ENCODE data around the gene FILIP1L. TPM values are rescaled to one million over a fixed set of nuclear protein-coding genes. Genes with fewer than 3 reads are reported as not detected.

FILIP1L gene
- total RNA-seq, 4 donors from 2014 or later, result 113 to 149 (median 122) TPM

DNA sequence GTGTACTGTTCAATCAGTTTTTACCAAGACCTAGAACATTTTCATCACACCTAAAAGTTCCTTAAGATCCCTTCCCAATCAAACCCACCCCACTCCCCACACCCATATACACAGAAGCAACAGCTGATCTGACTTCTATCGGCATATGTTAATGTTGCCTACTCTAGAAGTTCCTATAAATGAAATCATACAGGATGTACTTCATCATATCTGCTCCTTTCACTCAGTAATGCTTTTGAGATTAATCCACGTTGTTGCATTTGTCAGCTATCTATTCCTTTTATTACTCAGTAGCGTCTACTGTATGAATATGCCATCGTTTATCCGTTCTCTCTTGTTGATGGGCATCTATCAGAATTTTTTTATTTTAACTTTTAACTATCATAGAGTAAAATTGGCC is 14.3 kb upstream of the FILIP1L start:
- WGBS, 2 donors (ENCODE audit: low coverage in 1 of 2), result 83% methylated on average over 5 of the region's 5 CpGs
- TF ChIP-seq CTCF (IDR thresholded peaks at IDR 0.05) (no peak), POLR2AphosphoS5 (IDR thresholded peaks at IDR 0.05) (no peak), POLR2A (IDR thresholded peaks at IDR 0.05) (no peak), EP300 (IDR thresholded peaks at IDR 0.05) (no peak)
- no peak for ATAC-seq
- no peaks in the 10 kb centered on the region for H3K27me3 ChIP-seq
- no peaks in the 10 kb centered on the region for H3K36me3 ChIP-seq
- no peak overlapping the region for H3K4me3 ChIP-seq
- H3K27ac ChIP-seq, result no peak overlapping the region
- peaks cover 0 to 54% (median 5%) of the 10 kb centered on the region in 3 donors for H3K4me1 ChIP-seq
- no peaks in the 10 kb centered on the region for H3K9me3 ChIP-seq

DNA sequence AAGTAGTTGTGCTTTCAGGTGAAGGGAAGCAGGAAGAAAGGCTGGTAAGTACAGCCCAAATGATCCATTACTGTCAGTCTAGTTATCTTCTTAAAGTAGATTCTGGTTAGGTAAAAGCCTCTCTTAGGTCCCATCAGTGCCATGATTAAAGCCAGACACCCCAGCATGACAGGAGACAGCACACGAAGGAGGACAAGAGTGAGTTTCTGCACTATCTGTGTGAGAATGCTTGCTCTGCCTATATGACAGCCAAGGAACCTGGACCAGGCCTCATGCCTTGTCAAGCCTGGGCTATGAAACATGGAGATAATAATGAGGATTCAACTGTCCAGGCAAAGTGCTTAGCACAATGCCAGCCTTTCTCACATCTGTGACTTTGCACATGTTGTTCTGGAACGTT is 13.5 kb upstream of the FILIP1L start:
- H3K36me3 ChIP-seq, result no peaks in the 10 kb centered on the region
- H3K27ac ChIP-seq, result no peak overlapping the region
- no peak for ATAC-seq

GRCh38 chr3:100125161-100125938 is 11.0 kb upstream of the FILIP1L start:
- no peaks in the 10 kb centered on the region for H3K9me3 ChIP-seq
- no peak overlapping the region for H3K4me3 ChIP-seq
- ATAC-seq, result peak; percentile 53
- no peak for TF ChIP-seq EP300 (IDR thresholded peaks at IDR 0.05)
- TF ChIP-seq CTCF (IDR thresholded peaks at IDR 0.05), result no peak
- no peak for TF ChIP-seq POLR2A (IDR thresholded peaks at IDR 0.05)
- H3K27me3 ChIP-seq, result no peaks in the 10 kb centered on the region
- H3K4me1 ChIP-seq, result peaks cover 0 to 61% (median 5%) of the 10 kb centered on the region in 3 donors
- peak overlapping the region in 2 of 4 donors; percentile 35 to 50 for H3K27ac ChIP-seq
- 41 to 51% methylated on average over 2 to 5 of the region's 5 CpGs for WGBS, 2 donors (ENCODE audit: low coverage in 1 of 2)
- H3K36me3 ChIP-seq, result no peaks in the 10 kb centered on the region

More for the DNA sequence above, 13.5 kb upstream of the FILIP1L start:
- no peak for TF ChIP-seq POLR2A (IDR thresholded peaks at IDR 0.05)
- 41 to 46% methylated on average over 2 of the region's 2 CpGs for WGBS, 2 donors (ENCODE audit: low coverage in 1 of 2)
- Histone ChIP-seq H3K27me3 (no peaks in the 10 kb centered on the region), H3K4me1 (peaks cover 0 to 61% (median 5%) of the 10 kb centered on the region in 3 donors), H3K9me3 (no peaks in the 10 kb centered on the region), H3K4me3 (no peak overlapping the region)

- TF ChIP-seq POLR2AphosphoS5 (IDR thresholded peaks at IDR 0.05), result no peak
- TF ChIP-seq EP300 (IDR thresholded peaks at IDR 0.05), result no peak
- 36 to 60% methylated on average over 1 of the region's 5 CpGs for WGBS, 2 donors (ENCODE audit: low coverage in 1 of 2)
- Histone ChIP-seq H3K4me3 (no peak overlapping the region), H3K4me1 (peaks cover 0 to 56% (median 5%) of the 10 kb centered on the region in 3 donors), H3K36me3 (no peaks in the 10 kb centered on the region), H3K27ac (peak overlapping the region in 2 of 4 donors; percentile 35 to 50), H3K9me3 (no peaks in the 10 kb centered on the region), H3K27me3 (no peaks in the 10 kb centered on the region)
- no peak for ATAC-seq
Measured at GRCh38 chr3:100124201-100124761, 10.0 kb upstream of the FILIP1L start.

GRCh38 chr3:100123112-100123511 is 8.8 kb upstream of the FILIP1L start:
- Histone ChIP-seq H3K9me3 (no peaks in the 10 kb centered on the region), H3K4me1 (peaks cover 0 to 56% (median 5%) of the 10 kb centered on the region in 3 donors), H3K27me3 (no peaks in the 10 kb centered on the region), H3K4me3 (no peak overlapping the region), H3K27ac (peak overlapping the region in 1 of 4 donors; percentile 26), H3K36me3 (no peaks in the 10 kb centered on the region)
- 98 to 100% methylated on average over 4 of the region's 4 CpGs for WGBS, 2 donors (ENCODE audit: low coverage in 1 of 2)
- ATAC-seq, result no peak
- TF ChIP-seq POLR2AphosphoS5 (IDR thresholded peaks at IDR 0.05) (no peak), EP300 (IDR thresholded peaks at IDR 0.05) (no peak), POLR2A (IDR thresholded peaks at IDR 0.05) (no peak), CTCF (IDR thresholded peaks at IDR 0.05) (no peak)

DNA sequence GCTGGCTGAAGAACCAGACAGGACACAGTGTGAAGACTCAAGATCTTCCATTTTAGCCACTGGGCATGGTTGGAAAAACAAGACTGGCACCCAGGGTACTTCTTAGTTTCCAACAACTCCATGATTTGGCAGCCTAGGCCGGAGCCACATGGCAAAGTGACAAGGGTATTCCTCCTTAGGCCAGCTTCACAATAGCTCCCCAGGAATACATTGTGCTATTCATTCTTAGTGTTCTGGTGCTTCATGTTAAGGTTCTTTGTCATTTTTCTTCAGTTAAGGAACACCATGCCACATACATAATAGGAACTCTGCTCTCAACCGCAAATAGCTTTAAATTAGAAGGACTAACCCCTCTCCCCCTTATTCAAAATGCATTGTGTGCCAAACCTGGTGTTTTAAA is 8.0 kb upstream of the FILIP1L start:
- 92 to 100% methylated on average over 1 of the region's 2 CpGs for WGBS, 2 donors (ENCODE audit: low coverage in 1 of 2)

More for the DNA sequence above, 8.0 kb upstream of the FILIP1L start:
- Histone ChIP-seq H3K36me3 (no peaks in the 10 kb centered on the region), H3K27me3 (no peaks in the 10 kb centered on the region), H3K9me3 (no peaks in the 10 kb centered on the region), H3K4me1 (peaks cover 0 to 49% (median 5%) of the 10 kb centered on the region in 3 donors), H3K4me3 (no peak overlapping the region), H3K27ac (no peak overlapping the region)
- no peak for ATAC-seq
- TF ChIP-seq POLR2AphosphoS5 (IDR thresholded peaks at IDR 0.05), result no peak
